GM12874 (cell line): ENCODE data around the gene PPFIA4.

Experiments used
- TF ChIP-seq, protein P1 (sequence below): IDR thresholded peaks from 2 replicates; pipeline ENCODE4 v1.5.1; 2011; ENCODE audit warnings: low read depth, mild to moderate bottlenecking, control low read depth, low read length, moderate library complexity; ENCODE audit not compliant: insufficient read depth

Gene PPFIA4

DNA sequence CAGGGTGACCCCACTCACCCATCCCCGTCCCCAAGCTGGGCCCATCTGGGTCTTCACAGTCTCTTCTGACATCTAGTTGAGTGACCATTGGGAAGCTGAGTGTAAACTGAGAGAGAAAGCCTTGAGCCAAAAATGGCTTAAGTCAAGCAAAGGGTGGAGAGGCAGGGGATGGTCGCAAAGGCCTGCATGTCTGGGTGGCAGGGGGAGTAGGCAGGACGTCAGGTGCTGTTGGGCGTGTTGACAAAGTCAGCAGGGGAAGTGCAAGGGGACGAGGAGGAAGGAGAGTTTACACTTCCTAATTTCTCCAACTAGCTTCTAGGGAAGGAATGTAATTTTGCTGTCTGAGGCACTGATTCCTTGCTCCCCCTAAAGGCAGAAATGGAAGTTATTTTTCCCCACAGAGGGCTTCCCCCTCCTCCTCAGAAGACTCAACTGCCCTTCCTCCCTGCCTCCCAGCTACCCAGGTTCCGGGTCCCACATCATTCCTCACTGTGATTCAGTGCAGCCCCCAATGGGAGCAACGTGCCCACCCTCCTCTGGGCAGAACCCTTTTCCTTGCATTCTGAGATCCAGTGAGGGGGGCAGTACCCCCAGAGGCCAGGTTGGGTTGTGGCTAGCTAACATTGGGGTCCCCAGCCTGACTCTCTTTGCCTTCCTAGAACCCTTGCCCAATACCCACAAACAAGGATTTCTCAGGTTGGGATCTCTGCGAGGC is 100.0 kb downstream of the PPFIA4 start:
- TF ChIP-seq, protein P1, sequence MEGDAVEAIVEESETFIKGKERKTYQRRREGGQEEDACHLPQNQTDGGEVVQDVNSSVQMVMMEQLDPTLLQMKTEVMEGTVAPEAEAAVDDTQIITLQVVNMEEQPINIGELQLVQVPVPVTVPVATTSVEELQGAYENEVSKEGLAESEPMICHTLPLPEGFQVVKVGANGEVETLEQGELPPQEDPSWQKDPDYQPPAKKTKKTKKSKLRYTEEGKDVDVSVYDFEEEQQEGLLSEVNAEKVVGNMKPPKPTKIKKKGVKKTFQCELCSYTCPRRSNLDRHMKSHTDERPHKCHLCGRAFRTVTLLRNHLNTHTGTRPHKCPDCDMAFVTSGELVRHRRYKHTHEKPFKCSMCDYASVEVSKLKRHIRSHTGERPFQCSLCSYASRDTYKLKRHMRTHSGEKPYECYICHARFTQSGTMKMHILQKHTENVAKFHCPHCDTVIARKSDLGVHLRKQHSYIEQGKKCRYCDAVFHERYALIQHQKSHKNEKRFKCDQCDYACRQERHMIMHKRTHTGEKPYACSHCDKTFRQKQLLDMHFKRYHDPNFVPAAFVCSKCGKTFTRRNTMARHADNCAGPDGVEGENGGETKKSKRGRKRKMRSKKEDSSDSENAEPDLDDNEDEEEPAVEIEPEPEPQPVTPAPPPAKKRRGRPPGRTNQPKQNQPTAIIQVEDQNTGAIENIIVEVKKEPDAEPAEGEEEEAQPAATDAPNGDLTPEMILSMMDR, result 0 out of 2 replicates have a peak, but pooled peaks have one; percentile 11

DNA sequence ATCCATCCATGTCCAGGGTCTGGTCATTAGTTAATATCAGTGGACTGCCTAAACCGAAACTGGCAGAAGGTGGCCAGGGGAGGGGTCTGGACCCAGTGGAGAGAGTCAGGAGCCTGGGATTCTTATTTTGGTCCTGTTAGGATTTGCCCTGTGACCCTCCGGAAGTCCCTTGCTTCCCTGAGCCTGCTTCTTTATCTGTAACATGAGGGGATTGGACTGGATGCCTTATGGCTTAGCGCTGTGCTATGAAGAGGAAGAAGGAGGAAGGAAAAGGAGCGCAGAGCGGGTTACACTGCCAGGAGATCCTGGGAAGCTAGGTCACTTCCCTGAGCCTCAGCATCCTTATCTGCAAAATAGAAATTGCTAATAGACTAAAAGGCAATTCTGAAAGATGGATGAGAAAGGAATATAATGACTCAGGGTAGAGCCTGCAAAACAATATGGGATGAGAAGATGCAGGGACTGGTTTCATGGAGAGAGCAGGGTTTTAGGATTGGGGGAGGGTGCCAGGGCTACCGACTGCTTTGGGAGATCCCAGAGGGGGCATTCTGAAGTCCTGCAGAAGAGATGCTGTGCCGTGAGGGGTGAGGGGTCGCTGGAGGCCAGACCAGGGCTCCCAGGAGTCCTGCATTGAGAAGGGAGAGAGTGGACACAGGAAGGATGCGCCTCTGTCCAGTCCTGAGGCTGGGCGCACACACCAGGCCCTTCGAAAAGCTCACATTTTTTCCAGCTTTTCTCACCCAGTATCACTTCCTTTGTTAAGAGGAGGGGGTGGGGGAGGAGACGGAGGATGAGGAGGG is 100.8 kb downstream of the PPFIA4 start:
- TF ChIP-seq, protein P1, result no peak

DNA sequence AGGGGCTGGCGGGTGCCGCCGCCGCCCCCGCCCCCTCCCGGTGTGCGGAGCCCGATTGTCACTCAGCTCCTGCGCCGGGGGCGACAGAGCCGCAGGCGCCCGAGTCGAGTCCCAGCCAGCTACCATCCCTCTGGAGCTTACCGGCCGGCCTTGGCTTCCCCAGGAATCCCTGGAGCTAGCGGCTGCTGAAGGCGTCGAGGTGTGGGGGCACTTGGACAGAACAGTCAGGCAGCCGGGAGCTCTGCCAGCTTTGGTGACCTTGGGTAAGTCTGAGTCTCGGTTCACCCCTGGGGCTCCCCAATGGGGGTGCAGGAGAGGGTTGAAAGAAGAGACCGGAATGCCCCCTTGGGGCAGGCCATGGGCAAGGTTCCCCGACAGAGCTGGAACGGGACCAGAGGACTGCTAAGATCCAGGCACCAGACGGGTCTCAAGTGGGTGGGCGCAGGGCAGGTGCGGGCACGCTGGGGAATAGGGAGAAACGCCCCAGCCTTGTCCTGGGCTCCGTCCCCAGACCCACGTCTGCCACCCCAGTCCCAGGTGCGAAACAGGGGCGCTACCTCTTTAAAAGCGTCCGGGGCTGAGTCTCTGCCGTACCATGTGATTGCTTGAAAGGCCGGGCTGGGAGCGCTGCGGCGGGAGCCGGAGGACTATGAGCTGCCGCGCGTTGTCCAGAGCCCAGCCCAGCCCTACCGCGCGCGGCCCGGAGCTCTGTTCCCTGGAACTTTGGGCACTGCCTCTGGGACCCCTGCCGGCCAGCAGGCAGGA is 101.6 kb downstream of the PPFIA4 start, which contains the start of gene ADORA1:
Gene ADORA1, plus strand, starts transcription at position 61 of the 765 bp plus-strand sequence. CDS start 1,116 bp downstream, outside the sequence.
- TF ChIP-seq, protein P1, result no peak

DNA sequence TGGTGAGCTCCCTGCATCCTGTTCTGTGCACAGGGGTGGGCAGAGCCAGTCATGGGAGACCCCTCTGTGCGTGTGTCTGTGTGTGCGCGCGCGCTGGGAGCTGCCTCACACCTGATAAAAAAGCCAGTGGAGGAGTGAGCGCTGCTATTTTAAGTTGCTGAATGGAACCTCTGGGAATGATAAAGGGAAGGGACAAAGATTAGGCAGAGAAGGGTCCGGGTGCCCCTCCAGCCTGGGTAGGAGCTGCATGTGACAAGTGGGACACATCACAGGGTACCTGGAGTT is 102.1 kb downstream of the PPFIA4 start:
- TF ChIP-seq, protein P1, result no peak
